CD14-positive monocyte (primary cell): ENCODE results near the gene RPS21. TPM values are rescaled to one million over a fixed set of nuclear protein-coding genes. Genes with fewer than 3 reads are reported as not detected.

Source experiments
- DNase-seq, 3 donors: peaks; one replicate each; pipeline ENCODE4 v3.0.0-alpha.2; 2011 to 2022
- H2AFZ ChIP-seq: 2 replicates; pipeline ENCODE4 v1.6.0; 2012; ENCODE audit warnings: mild to moderate bottlenecking, low read depth, low read length, inconsistent platforms; ENCODE audit not compliant: insufficient read depth, poor library complexity, severe bottlenecking
- H3K27ac ChIP-seq, 2 donors: 1 replicate in 1 of 2; 2 replicates in 1 of 2; pipeline ENCODE4 v1.5.1; 2012 to 2013; ENCODE audit warnings: low read length in 2 of 2, control low read depth in 1 of 2, inconsistent platforms in 1 of 2, low read depth in 1 of 2, mild to moderate bottlenecking in 1 of 2
- H3K27me3 ChIP-seq, 2 donors: one replicate each; pipeline versions ENCODE4 v1.6.0 to v1.6.1; 2011 to 2013; ENCODE audit warnings: low read length in 2 of 2; ENCODE audit not compliant: control insufficient read depth in 2 of 2, insufficient read depth in 2 of 2
- H3K36me3 ChIP-seq, 2 donors: replicated peaks in 1 of 2; 1 replicate in 1 of 2; 2 replicates in 1 of 2; pipeline versions ENCODE4 v1.5.1 to v1.6.1; 2012 to 2013; ENCODE audit warnings: low read length in 2 of 2, control low read depth in 1 of 2, inconsistent platforms in 1 of 2, mild to moderate bottlenecking in 1 of 2; ENCODE audit not compliant: insufficient read depth in 2 of 2, control insufficient read depth in 1 of 2
- H3K4me1 ChIP-seq, 2 donors: 1 replicate in 1 of 2; 2 replicates in 1 of 2; pipeline versions ENCODE4 v1.5.1 to v1.6.1; 2012 to 2013; ENCODE audit warnings: low read length in 2 of 2, control low read depth in 1 of 2, inconsistent platforms in 1 of 2, mild to moderate bottlenecking in 1 of 2, moderate library complexity in 1 of 2; ENCODE audit not compliant: insufficient read depth in 2 of 2, control insufficient read depth in 1 of 2
- H3K4me2 ChIP-seq: replicated peaks from 2 replicates; pipeline ENCODE3; 2012; ENCODE audit warnings: low read length, moderate library complexity, mild to moderate bottlenecking; ENCODE audit not compliant: poor library complexity, severe bottlenecking; ENCODE audit errors: extremely low read depth
- H3K4me3 ChIP-seq, 3 experiments: fragments of 200-600 bp in 1 of 3; sonication (generic) in 1 of 3; replicated peaks in 1 of 3; 1 replicate in 2 of 3; 2 replicates in 1 of 3; pipeline ENCODE4 v1.5.1; 2011 to 2013; ENCODE audit warnings: low read length in 3 of 3, mild to moderate bottlenecking in 3 of 3, control low read depth in 2 of 3, low read depth in 2 of 3, inconsistent platforms in 1 of 3, moderate library complexity in 1 of 3
- H3K79me2 ChIP-seq: 2 replicates; pipeline ENCODE4 v1.6.0; 2012; ENCODE audit warnings: mild to moderate bottlenecking, control low read depth, inconsistent platforms, low read length, moderate library complexity; ENCODE audit not compliant: insufficient read depth
- H3K9ac ChIP-seq: 2 replicates; pipeline ENCODE4 v1.6.0; 2017; ENCODE audit warnings: low read length, mild to moderate bottlenecking; ENCODE audit not compliant: insufficient read depth, poor library complexity, severe bottlenecking
- H3K9me3 ChIP-seq, 2 donors: replicated peaks in 1 of 2; 1 replicate in 1 of 2; 2 replicates in 1 of 2; pipeline versions ENCODE4 v1.5.1 to v1.6.1; 2012 to 2013; ENCODE audit warnings: low read length in 2 of 2, control low read depth in 1 of 2; ENCODE audit not compliant: control insufficient read depth in 1 of 2, insufficient read depth in 1 of 2
- H4K20me1 ChIP-seq: 2 replicates; pipeline ENCODE4 v1.6.0; 2012; ENCODE audit warnings: mild to moderate bottlenecking, low read length, control low read depth, moderate library complexity; ENCODE audit not compliant: insufficient read depth
- H3K27ac Mint-ChIP-seq, 7 donors: one replicate each; pipeline ENCODE4 v1.8.0; 2020; ENCODE audit warnings: mild to moderate bottlenecking in 7 of 7, mixed read lengths in 7 of 7, moderate library complexity in 6 of 7, inconsistent platforms in 2 of 7
- H3K27me3 Mint-ChIP-seq, 3 donors: one replicate each; pipeline ENCODE4 v1.8.0; 2021 to 2022; ENCODE audit warnings: low read depth in 3 of 3, mild to moderate bottlenecking in 3 of 3, mixed read lengths in 3 of 3, moderate library complexity in 3 of 3, inconsistent platforms in 1 of 3
- H3K36me3 Mint-ChIP-seq, 2 donors: one replicate each; pipeline ENCODE4 v1.8.0; 2020; ENCODE audit warnings: mixed read lengths in 2 of 2, inconsistent platforms in 1 of 2, mild to moderate bottlenecking in 1 of 2
- H3K4me1 Mint-ChIP-seq: one replicate; pipeline ENCODE4 v1.8.0; 2020; ENCODE audit warnings: mild to moderate bottlenecking, mixed read lengths
- H3K4me3 Mint-ChIP-seq, 2 donors: one replicate each; pipeline ENCODE4 v1.8.0; 2020; ENCODE audit warnings: mild to moderate bottlenecking in 2 of 2, mixed read lengths in 2 of 2, moderate library complexity in 1 of 2
- H3K9me3 Mint-ChIP-seq, 7 donors: one replicate each; pipeline ENCODE4 v1.8.0; 2020 to 2022; ENCODE audit warnings: mixed read lengths in 7 of 7, mild to moderate bottlenecking in 6 of 7, moderate library complexity in 6 of 7, inconsistent platforms in 2 of 7
- WGBS: methylation state at CpG from one replicate; pipeline ENCODE4 v1.1.5; 2013; ENCODE audit warnings: missing lambda C conversion rate; ENCODE audit not compliant: insufficient coverage; 5-methylcytosine and 5-hydroxymethylcytosine counted together
- intact Hi-C, 2 donors: fragments of 100-400 bp; cut with micrococcal nuclease; formaldehyde crosslinking; loops; one replicate each; pipeline versions ENCODE4 v1.15.0 to v1.15.1; 2023
- polyA plus RNA-seq, 3 donors: library from polyadenylated mRNA; depleted of rRNA in 1 of 3; unstranded in 2 of 3; stranded (reverse) in 1 of 3; fragments of 300-500 nt in 2 of 3; fragments of >200 nt in 1 of 3; fragmentation: Illumina TruSeq in 2 of 3; gene quantifications; 1 replicate in 2 of 3; 2 replicates in 1 of 3; pipeline ENCODE4 v1.2.3, GENCODE V29; 2012 to 2021
- TF ChIP-seq, protein P1 (sequence below): fragments of 200-600 bp; IDR thresholded peaks from one replicate; pipeline ENCODE4 v1.8.0; 2022; ENCODE audit warnings: antibody characterized with exemption, mild to moderate bottlenecking

Gene RPS21
- polyA plus RNA-seq, 3 donors: 799 to 6,263 (median 968) TPM

DNA sequence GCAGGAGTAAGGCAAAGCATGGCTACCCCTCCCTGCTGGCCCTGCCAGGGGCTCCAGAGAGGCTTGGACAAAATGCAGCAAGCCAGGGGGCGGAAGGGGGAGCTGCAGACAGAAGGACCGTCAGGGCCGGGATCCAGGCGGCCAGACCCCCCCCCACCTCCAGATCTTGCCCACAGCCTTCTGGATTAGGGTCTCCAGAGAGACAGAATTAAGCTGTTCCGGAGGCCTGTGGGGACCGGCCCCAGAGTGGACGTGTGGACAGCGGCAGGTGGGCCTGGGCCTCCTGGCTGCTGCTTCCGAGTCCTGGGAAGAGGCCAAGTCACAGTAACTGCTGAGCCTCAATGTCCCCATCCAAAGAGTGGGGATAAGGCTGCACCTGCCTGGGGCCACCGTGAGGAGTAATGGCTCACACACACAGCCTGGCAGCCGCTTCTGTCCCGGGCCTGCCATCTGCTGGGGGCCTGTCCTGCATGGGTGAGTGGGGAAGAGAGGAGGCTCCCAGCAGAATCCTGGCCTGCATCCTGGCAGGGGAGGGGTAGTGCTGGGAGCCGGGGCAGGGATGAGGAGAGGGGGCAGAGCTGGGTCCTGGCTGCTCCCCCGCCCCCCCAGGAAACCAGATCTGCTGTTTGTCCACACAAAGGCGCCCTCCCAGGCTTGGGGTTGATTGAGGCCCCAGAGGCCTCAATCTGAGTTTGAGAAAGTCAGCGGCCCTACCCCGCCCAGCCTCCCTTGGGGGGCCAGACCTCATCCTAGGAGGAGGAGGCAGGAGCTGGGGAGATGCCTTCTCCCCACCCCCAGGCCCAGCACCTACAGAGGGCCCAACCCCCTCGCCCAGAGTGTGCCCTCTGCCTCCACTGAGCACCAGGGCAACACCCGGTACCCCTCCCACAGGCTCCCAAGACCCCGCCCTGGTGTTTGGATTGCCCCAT lies 23.6 kb upstream of the RPS21 start:
- H3K27ac Mint-ChIP-seq: no peak overlapping the region

More for the DNA sequence above, 23.6 kb upstream of the RPS21 start:
- intact Hi-C loops: no loop called here
- Mint-ChIP-seq H3K9me3 (peaks cover 0 to 6% (median 0%) of the 10 kb centered on the region in 7 donors), H3K36me3 (no peaks in the 10 kb centered on the region), H3K27me3 (peaks cover 23 to 46% (median 33%) of the 10 kb centered on the region in 3 donors), H3K4me1 (peaks cover 5% of the 10 kb centered on the region), H3K4me3 (no peak overlapping the region)
- peaks cover 0 to under 1% of the 10 kb centered on the region in 2 donors for H3K9me3 ChIP-seq
- no peak overlapping the region for H3K4me3 ChIP-seq
- H3K79me2 ChIP-seq: no peaks in the 10 kb centered on the region
- H4K20me1 ChIP-seq: no peaks in the 10 kb centered on the region
- TF ChIP-seq, protein P1, sequence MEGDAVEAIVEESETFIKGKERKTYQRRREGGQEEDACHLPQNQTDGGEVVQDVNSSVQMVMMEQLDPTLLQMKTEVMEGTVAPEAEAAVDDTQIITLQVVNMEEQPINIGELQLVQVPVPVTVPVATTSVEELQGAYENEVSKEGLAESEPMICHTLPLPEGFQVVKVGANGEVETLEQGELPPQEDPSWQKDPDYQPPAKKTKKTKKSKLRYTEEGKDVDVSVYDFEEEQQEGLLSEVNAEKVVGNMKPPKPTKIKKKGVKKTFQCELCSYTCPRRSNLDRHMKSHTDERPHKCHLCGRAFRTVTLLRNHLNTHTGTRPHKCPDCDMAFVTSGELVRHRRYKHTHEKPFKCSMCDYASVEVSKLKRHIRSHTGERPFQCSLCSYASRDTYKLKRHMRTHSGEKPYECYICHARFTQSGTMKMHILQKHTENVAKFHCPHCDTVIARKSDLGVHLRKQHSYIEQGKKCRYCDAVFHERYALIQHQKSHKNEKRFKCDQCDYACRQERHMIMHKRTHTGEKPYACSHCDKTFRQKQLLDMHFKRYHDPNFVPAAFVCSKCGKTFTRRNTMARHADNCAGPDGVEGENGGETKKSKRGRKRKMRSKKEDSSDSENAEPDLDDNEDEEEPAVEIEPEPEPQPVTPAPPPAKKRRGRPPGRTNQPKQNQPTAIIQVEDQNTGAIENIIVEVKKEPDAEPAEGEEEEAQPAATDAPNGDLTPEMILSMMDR: no peak
- 86% methylated on average over 15 of the region's 20 CpGs for WGBS
- no peak overlapping the region for H2AFZ ChIP-seq
- no peak for DNase-seq
- H3K4me2 ChIP-seq: no peak overlapping the region
- no peak overlapping the region for H3K9ac ChIP-seq
- H3K27me3 ChIP-seq: peaks cover 20 to 31% of the 10 kb centered on the region in 2 donors
- H3K36me3 ChIP-seq: no peaks in the 10 kb centered on the region
- H3K27ac ChIP-seq: no peak overlapping the region
- H3K4me1 ChIP-seq: peaks cover 11 to 19% of the 10 kb centered on the region in 2 donors
